GM18507 (cell line): ENCODE results near the gene FBXO21.
A peak's percentile ranks its signal among the peaks of the same experiment; 100 is the strongest.
"Not testable (repeated sequence)": the region's sequence is repeated elsewhere in the genome, so short reads cannot be mapped to it uniquely, and the experiment has no call there.

ENCODE experiments used
- DNase-seq: peaks from one replicate; pipeline ENCODE4 v3.0.0; 2011; ENCODE audit warnings: low read depth; ENCODE audit not compliant: insufficient read length; ENCODE audit errors: extremely low spot score
- FAIRE-seq: peaks from 2 replicates; lab custom pipeline; 2011; peaks lifted over from hg19 to GRCh38; lab: Jason Lieb, UNC

FBXO21 gene

DNA sequence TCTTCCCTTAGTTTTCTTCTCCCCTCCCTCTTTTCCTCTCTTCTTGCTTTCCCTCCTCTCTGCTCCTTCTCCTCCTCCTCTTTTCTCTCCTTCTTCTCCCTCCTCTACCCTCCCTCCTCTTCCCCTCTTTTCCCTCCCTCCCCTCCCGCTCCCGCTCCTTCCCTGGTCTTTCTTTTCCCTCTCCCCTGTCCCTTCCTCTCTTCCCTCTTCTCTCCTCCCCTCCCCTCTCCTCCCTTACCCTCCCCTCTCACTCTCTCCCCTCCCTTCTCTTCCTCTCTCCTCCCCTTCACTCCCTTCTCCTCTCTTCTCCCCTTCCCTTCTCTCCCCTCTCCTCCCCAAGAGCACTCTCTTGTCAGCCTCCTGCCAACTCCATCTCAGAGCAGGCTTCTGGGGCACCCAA lies 17.4 kb upstream of the FBXO21 start:
- DNase-seq = no peak
- FAIRE-seq = no peak

- DNase-seq = no peak
- no peak for FAIRE-seq
Observed at GRCh38 chr12:117202556-117202955, 12.3 kb upstream of the FBXO21 start.

DNA sequence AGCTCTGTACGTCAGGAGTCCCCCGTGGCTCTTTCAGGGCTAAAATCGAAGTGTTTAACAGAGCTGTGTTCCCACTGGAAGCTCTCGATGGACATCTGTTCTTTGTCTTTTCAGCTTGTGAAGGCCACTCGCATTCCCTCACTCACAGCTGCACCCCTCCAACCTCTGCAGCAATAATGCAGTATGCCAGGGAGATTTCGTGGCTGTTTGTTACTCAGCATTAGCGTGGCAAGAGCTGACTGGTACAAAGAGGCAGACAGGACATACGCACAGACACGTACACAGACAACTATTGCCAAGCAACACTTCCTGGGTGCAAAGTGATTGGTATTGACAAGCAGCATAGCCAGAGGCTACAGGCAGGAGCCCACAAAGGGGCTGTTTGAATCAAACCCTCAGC lies 11.8 kb upstream of the FBXO21 start:
- DNase-seq = no peak
- FAIRE-seq = no peak

DNA sequence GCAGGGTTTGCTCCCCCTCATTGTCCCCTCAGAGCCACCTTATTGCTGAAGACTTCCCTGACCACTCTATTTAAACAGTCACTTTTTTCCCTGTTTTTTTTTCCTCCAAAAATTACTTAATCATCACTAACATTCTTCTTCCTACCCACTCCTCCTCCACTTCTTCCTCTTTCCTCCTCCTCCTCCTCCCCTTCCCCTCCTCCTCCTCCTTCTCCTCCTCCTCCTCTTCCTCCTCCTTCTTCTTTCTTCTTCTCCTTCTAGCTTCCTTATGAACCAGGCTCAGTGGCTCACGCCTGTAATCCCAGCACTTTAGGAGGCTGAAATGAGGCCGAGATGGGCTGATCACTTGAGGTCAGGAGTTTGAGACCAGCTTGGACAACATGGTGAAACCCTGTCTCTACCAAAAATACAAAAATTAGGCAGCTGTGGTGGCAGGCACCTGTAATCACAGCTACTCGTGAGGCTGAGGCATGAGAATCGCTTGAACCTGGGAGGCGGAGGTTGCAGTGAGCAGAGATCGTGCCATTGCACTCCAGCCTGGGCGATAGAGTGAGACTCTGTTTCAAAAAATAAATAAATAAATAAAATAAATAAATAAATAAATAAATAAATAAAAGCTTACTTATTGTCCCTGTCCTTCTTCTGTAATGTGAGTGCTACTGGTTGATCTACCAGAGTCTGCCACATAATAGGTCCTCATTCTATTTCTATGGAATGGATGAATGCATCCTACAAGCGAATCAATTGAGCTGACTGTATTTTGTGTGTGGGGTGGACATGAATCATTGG lies 9.9 kb upstream of the FBXO21 start:
- DNase-seq, FAIRE-seq: not testable (repeated sequence)

DNA sequence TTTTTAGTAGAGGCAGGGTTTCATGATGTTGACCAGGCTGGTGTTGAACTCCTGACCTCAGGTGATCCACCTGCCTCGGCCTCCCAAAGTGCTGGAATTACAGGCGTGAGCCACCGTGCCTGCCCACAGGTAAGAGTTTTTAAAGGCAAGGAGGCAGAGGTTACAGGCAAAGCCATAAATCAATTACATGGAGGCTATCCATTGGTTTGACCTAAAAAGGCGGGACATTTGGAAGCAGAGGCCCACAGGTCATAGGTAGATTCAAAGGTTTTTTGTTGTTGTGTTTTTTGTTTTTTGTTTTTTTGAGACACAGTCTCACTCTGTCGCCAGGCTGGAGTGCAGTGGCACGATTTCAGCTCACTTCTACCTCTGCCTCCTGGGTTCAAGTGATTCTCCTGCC lies 6.1 kb upstream of the FBXO21 start:
- FAIRE-seq, DNase-seq: not testable (repeated sequence)

DNA sequence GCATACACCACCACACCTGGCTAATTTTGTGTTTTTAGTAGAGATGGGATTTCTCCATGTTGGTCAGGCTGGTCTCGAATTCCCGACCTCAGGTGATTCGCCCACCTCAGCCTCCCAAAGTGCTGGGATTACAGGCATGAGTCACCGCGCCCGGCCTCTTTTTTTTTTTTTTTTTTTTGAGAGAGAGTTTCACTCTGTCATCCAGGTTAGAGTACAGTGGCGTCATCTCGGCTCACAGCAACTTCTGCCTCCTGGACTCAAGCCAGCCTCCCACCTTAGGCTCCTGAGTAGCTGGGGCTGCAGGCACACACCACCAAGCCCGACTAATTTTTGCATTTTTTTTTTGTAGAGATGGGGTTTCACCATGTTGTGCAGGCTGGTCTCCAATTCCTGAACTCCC lies 4.8 kb upstream of the FBXO21 start:
- FAIRE-seq, DNase-seq: not testable (repeated sequence)

DNA sequence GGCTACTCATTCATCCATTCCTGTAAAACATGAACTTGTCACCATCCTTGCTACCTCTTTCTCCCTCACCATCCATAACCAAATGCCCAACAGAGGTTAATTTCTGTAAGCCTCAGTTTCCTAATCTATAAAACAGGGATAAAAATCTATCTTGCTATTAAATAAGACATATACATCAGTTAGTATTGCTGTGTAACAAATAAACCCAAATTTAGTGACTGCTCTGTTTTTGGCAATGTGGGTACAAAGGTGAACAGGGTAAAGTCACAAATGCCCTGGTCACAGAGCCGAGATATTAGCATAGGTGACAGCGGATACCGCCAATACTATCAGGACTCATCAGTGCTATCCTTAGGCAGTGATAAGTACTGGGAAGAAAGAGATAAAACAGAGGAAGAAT lies 3.6 kb upstream of the FBXO21 start:
- DNase-seq (no peak), FAIRE-seq (no peak)

- FAIRE-seq, DNase-seq: not testable (repeated sequence)
Observed at GRCh38 chr12:117192581-117192980, 2.3 kb upstream of the FBXO21 start.

GRCh38 chr12:117192057-117192456 lies 1.8 kb upstream of the FBXO21 start:
- FAIRE-seq = no peak
- DNase-seq = no peak

DNA sequence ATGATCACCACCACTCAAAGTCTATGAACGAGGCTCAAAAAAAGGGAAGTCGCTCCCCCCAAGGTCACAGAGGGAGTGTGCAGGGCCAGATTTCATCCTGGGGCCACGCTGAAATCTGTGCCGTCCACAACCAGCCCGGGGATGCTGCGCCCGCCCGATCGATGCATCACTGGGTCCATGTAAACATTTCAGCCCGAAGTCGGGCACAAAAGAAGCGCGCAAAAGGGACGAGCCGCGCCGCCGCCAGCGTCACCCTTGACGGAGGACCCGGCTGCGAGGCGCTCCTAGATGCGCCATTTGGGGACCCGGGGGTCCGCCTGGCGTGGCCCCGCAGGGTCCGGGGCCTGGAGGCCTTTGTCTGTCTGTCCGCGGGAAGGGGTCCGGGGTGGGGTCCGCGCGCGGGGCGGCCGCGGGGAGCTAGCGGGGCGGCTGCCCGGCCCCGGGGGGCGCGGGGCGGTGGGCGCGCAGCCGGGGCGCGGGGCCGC lies 503 bp downstream of the FBXO21 start:
- DNase-seq (peak; percentile 18), FAIRE-seq (no peak)

DNA sequence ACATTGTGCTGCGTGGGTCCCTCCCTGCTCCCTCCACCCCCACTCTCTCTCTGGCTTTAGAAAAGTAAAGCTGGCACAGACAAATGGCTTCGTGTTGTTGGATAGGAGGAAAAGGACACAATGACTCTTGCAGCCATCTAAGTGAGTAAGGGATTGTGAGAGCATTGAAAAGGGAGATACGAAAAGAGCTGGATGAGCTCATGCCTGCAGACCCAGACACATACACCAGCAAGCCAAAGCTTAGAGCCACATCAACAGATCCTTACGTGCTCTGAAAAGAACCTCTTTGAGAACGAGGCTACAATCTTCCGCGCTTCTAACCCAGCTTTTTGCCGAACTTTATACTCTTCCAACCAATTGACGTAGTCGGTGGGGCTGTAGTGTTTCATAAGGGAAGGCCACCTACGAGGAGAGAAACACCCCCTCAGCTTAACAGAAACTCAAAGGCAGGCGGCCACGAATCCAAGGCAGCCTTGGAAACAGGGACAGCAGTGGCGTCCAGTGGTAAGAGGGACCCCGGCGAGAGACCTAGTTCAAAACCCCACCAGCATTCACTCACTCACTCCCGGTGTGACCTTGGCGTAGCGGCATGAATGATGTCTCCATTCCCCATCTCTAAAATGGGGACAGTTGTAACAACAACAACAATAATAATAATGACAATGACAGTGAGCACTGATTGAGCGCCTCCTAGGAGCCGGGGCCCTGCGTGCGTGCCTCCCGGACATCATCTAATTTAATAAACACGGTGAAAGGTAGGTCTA lies 1.1 kb downstream of the FBXO21 start:
- DNase-seq (no peak), FAIRE-seq (no peak)

DNA sequence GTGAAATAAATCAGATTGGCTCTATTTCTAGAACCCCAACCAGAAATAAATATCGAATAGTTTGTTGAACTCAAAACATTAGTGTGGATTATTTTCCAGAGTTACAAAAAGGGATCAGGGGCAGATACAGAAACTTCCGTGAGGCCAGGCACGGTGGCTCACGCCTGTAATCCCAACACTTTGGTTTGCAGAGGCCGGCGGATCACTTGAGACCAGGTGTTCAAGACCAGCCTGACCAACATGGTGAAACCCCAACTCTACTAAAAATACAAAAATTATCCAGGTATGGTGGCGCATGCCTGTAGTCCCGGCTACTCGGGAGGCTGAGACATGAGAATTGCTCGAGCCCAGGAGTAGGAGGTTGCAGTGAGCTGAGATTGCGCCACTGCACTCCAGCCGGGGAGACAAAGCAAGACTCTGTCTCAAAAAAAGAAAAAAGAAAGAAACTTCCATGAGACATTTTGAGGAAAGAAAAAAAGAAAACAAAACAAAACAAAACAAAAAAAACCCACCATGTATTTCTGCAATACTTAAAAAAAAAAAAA lies 2.1 kb downstream of the FBXO21 start:
- DNase-seq (no peak), FAIRE-seq (no peak)

GRCh38 chr12:117187421-117187820 lies 2.8 kb downstream of the FBXO21 start:
- DNase-seq (no peak), FAIRE-seq (no peak)

GRCh38 chr12:117182866-117183265 lies 7.4 kb downstream of the FBXO21 start:
- no peak for FAIRE-seq
- no peak for DNase-seq

GRCh38 chr12:117181468-117181843 lies 8.8 kb downstream of the FBXO21 start:
- FAIRE-seq, DNase-seq: not testable (repeated sequence)

DNA sequence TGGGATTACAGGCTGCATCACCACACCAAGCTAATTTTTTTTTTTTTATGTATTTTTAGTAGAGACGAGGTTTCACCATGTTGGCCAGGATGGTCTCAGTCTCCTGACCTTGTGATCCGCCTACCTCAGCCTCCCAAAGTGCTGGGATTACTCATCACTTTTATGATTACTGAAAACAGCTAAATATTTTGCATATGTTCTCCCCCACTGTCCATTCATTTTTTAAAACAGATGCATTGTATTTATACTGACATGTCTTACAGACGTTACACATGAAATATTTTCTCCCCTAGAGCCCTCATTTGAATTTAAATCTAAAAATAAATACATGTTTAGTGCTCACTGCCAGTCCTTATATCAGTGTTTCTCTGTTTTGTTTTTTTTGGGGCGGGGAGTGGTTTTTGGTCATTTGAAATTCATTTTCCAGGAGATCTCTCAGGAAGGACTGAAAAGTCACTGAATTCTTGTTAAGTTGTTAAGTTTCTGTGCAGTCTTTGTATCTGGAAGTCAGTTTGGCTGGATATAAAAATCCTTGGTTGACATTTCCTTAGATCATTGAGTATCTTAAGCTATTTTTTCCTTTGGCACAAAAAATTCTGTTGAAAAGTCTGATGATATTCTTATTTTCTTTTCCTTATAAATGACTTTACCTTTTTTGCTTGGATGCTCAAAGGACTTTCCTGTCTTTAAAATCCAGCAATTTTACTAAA lies 9.4 kb downstream of the FBXO21 start:
- DNase-seq = no peak

DNA sequence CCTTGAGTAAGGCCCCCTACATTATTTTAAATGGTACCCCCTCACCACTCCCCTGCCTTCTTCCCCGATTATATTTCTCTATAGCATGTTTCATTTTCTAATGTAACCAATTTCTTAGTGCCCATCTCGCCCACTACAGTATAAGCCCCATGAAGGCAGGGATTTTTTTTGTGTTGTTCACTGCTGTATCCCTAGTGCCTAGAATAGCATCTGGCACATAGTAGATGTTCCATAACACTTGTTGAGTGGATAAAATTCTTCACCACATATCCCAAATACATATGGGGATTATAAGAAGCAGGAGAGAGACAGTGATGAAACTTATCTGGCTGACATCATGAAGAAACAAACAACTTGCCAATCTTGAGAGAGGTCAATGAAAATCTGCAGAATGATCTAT lies 11.5 kb downstream of the FBXO21 start:
- FAIRE-seq (no peak), DNase-seq (no peak)

More for the DNA sequence above, 9.4 kb downstream of the FBXO21 start:
- FAIRE-seq = no peak

DNA sequence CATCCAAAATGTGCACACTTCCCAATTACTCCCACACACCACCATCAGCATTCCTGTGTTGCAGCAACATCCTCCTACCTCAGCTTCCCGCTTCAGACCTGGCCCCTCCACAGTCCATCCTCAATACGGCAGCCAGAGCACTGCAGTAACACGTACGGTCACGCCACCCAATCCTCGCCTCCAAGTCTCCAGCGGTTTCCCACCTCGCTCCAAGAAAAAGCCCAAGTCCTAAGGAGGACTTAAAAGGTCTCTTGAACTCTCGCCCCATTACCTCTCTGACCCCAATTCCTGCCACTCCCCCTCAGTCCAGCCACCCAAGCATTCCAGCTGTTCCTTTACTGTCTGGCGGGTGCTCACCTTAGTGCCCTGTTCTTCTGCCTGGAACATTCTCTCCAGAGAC lies 12.0 kb downstream of the FBXO21 start:
- DNase-seq = no peak
- no peak for FAIRE-seq

DNA sequence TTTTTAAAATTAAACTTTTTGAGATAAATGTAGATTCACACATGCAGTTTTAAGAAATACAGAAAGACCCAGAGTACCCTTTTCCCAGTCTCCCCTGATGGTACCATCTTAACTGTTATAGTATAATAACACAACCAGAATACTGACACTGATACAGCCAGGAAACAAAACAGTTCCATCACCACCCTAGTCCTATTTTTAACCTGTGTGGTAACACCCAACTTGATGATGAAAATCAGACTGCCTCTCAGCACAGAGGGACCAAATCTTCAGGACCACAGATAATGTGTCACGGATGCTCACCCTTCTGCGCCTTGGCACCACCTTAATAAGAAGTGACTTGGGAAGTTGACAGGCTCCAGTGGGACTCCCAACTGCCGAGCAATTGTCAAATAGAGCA lies 18.1 kb downstream of the FBXO21 start:
- FAIRE-seq = no peak
- no peak for DNase-seq
